Heart left ventricle (tissue), 13 donors: ENCODE data around the gene INO80E.

Experiments used
- POLR2A ChIP-seq, 2 donors: fragments of 450-650 bp; IDR thresholded peaks; one replicate each; pipeline ENCODE4 v1.6.1; 2017; ENCODE audit warnings: antibody characterized with exemption in 2 of 2, mild to moderate bottlenecking in 2 of 2, moderate library complexity in 2 of 2
- TF ChIP-seq, protein P1 (sequence below), 12 donors: fragments of 200-600 bp; sonication (generic) in 4 of 12; IDR thresholded peaks; one replicate each; pipeline versions ENCODE4 v1.5.0 to v1.8.0; 2018 to 2022; ENCODE audit warnings: antibody characterized with exemption in 12 of 12, mild to moderate bottlenecking in 5 of 12
- donor health status: ischemic (EF 13 %, LVEDD 7.1; RV severe dilation, severe dysfunction).
- donor health status: DM: no; HTN: yes; CAD: no.
- donor health status: DM: no; HTN: no; CAD: no.
- donor health status: ischemic (EF 25% LVEDD 6.9; RV normal size, moderate dysfunction).
- donor health status: ischemic (EF 25% LVEDD 5.7; RV mildly dilated, moderate dysfunction).
- donor health status: ischemic (EF 35%, LVEDD 5.7; RV mildly dilated, moderate dysfunction).
- donor health status: nonischemic (EF 11% LVEDD 7.7; RV severe dilation, severe dysfunction).
- donor health status: DM: yes; HTN: yes; CAD: no.
- donor health status: PGD.
- donor health status: ischemic (EF 29% LVEDD 5.4; RV normal size, mild dysfunction).
- donor health status: nonischemic (EF 23%, LVEDD 6.1; RV moderate dilation, normal function).

DNA sequence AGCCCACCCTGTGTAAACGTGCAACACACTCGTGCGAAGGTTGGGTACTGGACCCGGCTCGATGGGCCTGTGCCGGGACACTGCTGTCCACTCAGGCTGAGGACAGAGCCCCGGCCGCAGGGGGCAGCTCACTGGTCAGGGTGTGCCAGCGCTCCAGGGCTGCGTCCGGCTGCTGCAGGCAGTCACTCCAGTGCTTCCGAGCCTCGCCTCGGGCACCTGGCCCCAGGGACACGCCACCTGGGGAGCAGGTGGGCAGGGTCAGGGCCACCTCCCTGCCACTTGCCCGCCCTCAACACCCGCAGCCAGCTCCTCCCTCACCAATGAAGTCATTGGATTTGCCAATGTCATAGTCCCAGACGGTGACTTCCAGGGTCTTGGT lies 10.0 kb downstream of the INO80E start:
- no peak for TF ChIP-seq POLR2A (IDR thresholded peaks at IDR 0.05)
- TF ChIP-seq, protein P1, sequence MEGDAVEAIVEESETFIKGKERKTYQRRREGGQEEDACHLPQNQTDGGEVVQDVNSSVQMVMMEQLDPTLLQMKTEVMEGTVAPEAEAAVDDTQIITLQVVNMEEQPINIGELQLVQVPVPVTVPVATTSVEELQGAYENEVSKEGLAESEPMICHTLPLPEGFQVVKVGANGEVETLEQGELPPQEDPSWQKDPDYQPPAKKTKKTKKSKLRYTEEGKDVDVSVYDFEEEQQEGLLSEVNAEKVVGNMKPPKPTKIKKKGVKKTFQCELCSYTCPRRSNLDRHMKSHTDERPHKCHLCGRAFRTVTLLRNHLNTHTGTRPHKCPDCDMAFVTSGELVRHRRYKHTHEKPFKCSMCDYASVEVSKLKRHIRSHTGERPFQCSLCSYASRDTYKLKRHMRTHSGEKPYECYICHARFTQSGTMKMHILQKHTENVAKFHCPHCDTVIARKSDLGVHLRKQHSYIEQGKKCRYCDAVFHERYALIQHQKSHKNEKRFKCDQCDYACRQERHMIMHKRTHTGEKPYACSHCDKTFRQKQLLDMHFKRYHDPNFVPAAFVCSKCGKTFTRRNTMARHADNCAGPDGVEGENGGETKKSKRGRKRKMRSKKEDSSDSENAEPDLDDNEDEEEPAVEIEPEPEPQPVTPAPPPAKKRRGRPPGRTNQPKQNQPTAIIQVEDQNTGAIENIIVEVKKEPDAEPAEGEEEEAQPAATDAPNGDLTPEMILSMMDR (IDR thresholded peaks at IDR 0.05): no peak
